ENCODE data around the gene CKM.

- TF ChIP-seq, protein P1, sequence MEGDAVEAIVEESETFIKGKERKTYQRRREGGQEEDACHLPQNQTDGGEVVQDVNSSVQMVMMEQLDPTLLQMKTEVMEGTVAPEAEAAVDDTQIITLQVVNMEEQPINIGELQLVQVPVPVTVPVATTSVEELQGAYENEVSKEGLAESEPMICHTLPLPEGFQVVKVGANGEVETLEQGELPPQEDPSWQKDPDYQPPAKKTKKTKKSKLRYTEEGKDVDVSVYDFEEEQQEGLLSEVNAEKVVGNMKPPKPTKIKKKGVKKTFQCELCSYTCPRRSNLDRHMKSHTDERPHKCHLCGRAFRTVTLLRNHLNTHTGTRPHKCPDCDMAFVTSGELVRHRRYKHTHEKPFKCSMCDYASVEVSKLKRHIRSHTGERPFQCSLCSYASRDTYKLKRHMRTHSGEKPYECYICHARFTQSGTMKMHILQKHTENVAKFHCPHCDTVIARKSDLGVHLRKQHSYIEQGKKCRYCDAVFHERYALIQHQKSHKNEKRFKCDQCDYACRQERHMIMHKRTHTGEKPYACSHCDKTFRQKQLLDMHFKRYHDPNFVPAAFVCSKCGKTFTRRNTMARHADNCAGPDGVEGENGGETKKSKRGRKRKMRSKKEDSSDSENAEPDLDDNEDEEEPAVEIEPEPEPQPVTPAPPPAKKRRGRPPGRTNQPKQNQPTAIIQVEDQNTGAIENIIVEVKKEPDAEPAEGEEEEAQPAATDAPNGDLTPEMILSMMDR (conservative IDR thresholded peaks at IDR 0.05 in 1 of 2, IDR thresholded peaks at IDR 0.05 in 1 of 2; ENCODE audit: extremely low read depth in 1 of 2, insufficient read depth in 1 of 2, low read depth in 1 of 2, low read length in 2 of 2), result no peak
- no peak for TF ChIP-seq EZH2 (IDR thresholded peaks at IDR 0.05; ENCODE audit: borderline replicate concordance, low read length)
Observed at GRCh38 chr19:45352062-45352461, 29.4 kb upstream of the CKM start.
